K562 (cell line): Measurements from ENCODE around the gene ZNF519. TPM values are rescaled to one million over a fixed set of nuclear protein-coding genes. Genes with fewer than 3 reads are reported as not detected.
"Not testable (repeated sequence)": the region's sequence is repeated elsewhere in the genome, so short reads cannot be mapped to it uniquely, and the experiment has no call there.

Experiments
- ATAC-seq: fragments of 200-7000 bp; cut with Tn5 transposase; 3 replicates; pipeline ENCODE4 v1.9.1; 2020; ENCODE audit warnings: moderate library complexity
- BruUV-seq: library from RNA; stranded (reverse); fragments of 400-500 nt; replicated peaks from 2 replicates; lab custom pipeline; 2021; lab: Mats Ljungman, UMichigan
- CTCF ChIA-PET: fragments of 300-600 bp; formaldehyde crosslinking; extraction: SDS; loops from one replicate; lab custom pipeline; 2021; ENCODE audit warnings: low intra/inter-chr PET ratio; lab: Yijun Ruan, JAX
- POLR2A ChIA-PET: fragments of 300-600, 350-650 bp; sonication (Branson Sonifier 250); formaldehyde crosslinking; extraction: SDS; loops from one replicate; lab custom pipeline; 2021; ENCODE audit warnings: antibody characterized with exemption, inconsistent platforms; lab: Yijun Ruan, JAX
- DNase-seq, 4 experiments: peaks; one replicate each; pipeline versions ENCODE4 v3.0.0 to v3.0.0-alpha.2; 2011 to 2018; ENCODE audit warnings: low spot score in 3 of 4, mixed read lengths in 3 of 4; ENCODE audit errors: extremely low read depth in 1 of 4
- FAIRE-seq: peaks from 2 replicates; lab custom pipeline; 2011; peaks lifted over from hg19 to GRCh38; lab: Jason Lieb, UNC
- H2AFZ ChIP-seq: 2 replicates; pipeline ENCODE4 v1.6.0; 2011; ENCODE audit warnings: low read depth, low read length, control low read depth, inconsistent platforms
- H3K27ac ChIP-seq: fragments of 200-600 bp; 3 replicates; pipeline ENCODE4 v1.8.0; 2011; ENCODE audit warnings: low read depth, mild to moderate bottlenecking, control low read depth, inconsistent platforms, low read length, moderate library complexity, mixed read lengths; ENCODE audit errors: extremely low read depth
- H3K27me3 ChIP-seq, 2 experiments: fragments of 300-600 bp in 1 of 2; 2 replicates in 1 of 2; 3 replicates in 1 of 2; pipeline versions ENCODE4 v1.6.0 to v1.8.0; 2011; ENCODE audit warnings: inconsistent platforms in 2 of 2, low read length in 2 of 2, mild to moderate bottlenecking in 1 of 2, mixed read lengths in 1 of 2, moderate library complexity in 1 of 2; ENCODE audit not compliant: control insufficient read depth in 2 of 2, insufficient read depth in 2 of 2
- H3K36me3 ChIP-seq: fragments of 300-600 bp; 3 replicates; pipeline ENCODE4 v1.8.0; 2011; ENCODE audit warnings: mild to moderate bottlenecking, low read length, inconsistent platforms; ENCODE audit not compliant: control insufficient read depth, insufficient read depth
- H3K4me1 ChIP-seq, 2 experiments: fragments of 200-600 bp in 1 of 2; replicated peaks in 1 of 2; 2 replicates in 1 of 2; 3 replicates in 1 of 2; pipeline versions ENCODE4 v1.5.1 to v1.8.0; 2011; ENCODE audit warnings: inconsistent platforms in 2 of 2, low read length in 2 of 2, mild to moderate bottlenecking in 1 of 2, mixed read lengths in 1 of 2, moderate library complexity in 1 of 2; ENCODE audit not compliant: control insufficient read depth in 2 of 2, insufficient read depth in 2 of 2
- H3K4me2 ChIP-seq: 2 replicates; pipeline ENCODE4 v1.6.1; 2011; ENCODE audit warnings: low read length, control low read depth, inconsistent platforms, mixed read lengths; ENCODE audit not compliant: insufficient read depth
- H3K4me3 ChIP-seq: fragments of 200-600 bp; sonication (generic), shearing (Covaris generic); 2 replicates; pipeline ENCODE4 v1.5.1; 2016; ENCODE audit warnings: control low read depth, inconsistent platforms
- H3K79me2 ChIP-seq: fragments of 200-600 bp; 3 replicates; pipeline ENCODE4 v1.8.0; 2011; ENCODE audit warnings: low read length, inconsistent platforms; ENCODE audit not compliant: control insufficient read depth, insufficient read depth
- H3K9ac ChIP-seq, 2 experiments: 2 replicates each; pipeline versions ENCODE4 v1.6.0 to v1.6.1; 2011; ENCODE audit warnings: low read depth in 2 of 2, low read length in 2 of 2, control low read depth in 1 of 2, inconsistent platforms in 1 of 2, mild to moderate bottlenecking in 1 of 2, mixed read lengths in 1 of 2; ENCODE audit not compliant: insufficient read depth in 1 of 2
- H3K9me1 ChIP-seq: one replicate; pipeline ENCODE4 v1.6.0; 2011; ENCODE audit warnings: inconsistent platforms, mild to moderate bottlenecking, low read length, moderate library complexity; ENCODE audit not compliant: control insufficient read depth, insufficient read depth
- H3K9me3 ChIP-seq: replicated peaks from 2 replicates; pipeline ENCODE4 v1.5.1; 2011; ENCODE audit warnings: low read depth, low read length, inconsistent platforms; ENCODE audit not compliant: control insufficient read depth, insufficient read depth
- H4K20me1 ChIP-seq: replicated peaks from 2 replicates; pipeline ENCODE4 v1.6.1; 2011; ENCODE audit warnings: low read length, inconsistent platforms, mixed read lengths; ENCODE audit not compliant: control insufficient read depth, insufficient read depth
- WGBS: fragments of 100-300 bp; shearing (Covaris generic); methylation state at CpG from one replicate; pipeline ENCODE4 v1.1.6; 2016; ENCODE audit warnings: low coverage, mixed read lengths; ENCODE audit not compliant: insufficient coverage; ENCODE audit errors: missing lambda C conversion rate; 5-methylcytosine and 5-hydroxymethylcytosine counted together
- in situ Hi-C: fragments of 300-500 bp; cut with MboI; formaldehyde crosslinking; loops from 4 replicates; pipeline ENCODE4 v1.15.0; 2018; ENCODE audit warnings: inconsistent platforms, mixed read lengths
- intact Hi-C: fragments of 100-400 bp; cut with micrococcal nuclease; formaldehyde crosslinking; loops from 2 replicates; pipeline ENCODE4 v1.14.2; 2022
- polyA plus RNA-seq, 8 experiments: library from polyadenylated mRNA; depleted of rRNA in 4 of 8; stranded (reverse) in 5 of 8; unstranded in 3 of 8; fragments of >200 nt; fragmentation: Nextera tagmentation in 2 of 8; fragmentation: Illumina TruSeq in 1 of 8; extraction: Ambion mirVana in 2 of 8; extraction: Trizol in 1 of 8; gene quantifications; 2 replicates each; pipeline versions ENCODE4 v1.2.1 to v1.2.3, GENCODE V29; 2011 to 2014; ENCODE audit warnings: inconsistent platforms in 1 of 8, missing spikeins in 1 of 8
- total RNA-seq, 7 experiments: library from RNA; depleted of rRNA in 6 of 7; stranded (reverse); fragments of >200 nt in 6 of 7; fragmentation: Illumina TruSeq in 2 of 7; extraction: Trizol in 2 of 7; gene quantifications; 2 replicates each; pipeline versions ENCODE4 v1.2.1 to v1.2.3, GENCODE V29; 2011 to 2021; ENCODE audit warnings: low replicate concordance in 1 of 7

ZNF519 gene
- total and polyA plus RNA-seq, 9 of the 15 experiments (the other 6 are each of a cell fraction or from before 2014, with no cell fraction given): 5.1 to 15.1 (median 7.9) TPM

DNA sequence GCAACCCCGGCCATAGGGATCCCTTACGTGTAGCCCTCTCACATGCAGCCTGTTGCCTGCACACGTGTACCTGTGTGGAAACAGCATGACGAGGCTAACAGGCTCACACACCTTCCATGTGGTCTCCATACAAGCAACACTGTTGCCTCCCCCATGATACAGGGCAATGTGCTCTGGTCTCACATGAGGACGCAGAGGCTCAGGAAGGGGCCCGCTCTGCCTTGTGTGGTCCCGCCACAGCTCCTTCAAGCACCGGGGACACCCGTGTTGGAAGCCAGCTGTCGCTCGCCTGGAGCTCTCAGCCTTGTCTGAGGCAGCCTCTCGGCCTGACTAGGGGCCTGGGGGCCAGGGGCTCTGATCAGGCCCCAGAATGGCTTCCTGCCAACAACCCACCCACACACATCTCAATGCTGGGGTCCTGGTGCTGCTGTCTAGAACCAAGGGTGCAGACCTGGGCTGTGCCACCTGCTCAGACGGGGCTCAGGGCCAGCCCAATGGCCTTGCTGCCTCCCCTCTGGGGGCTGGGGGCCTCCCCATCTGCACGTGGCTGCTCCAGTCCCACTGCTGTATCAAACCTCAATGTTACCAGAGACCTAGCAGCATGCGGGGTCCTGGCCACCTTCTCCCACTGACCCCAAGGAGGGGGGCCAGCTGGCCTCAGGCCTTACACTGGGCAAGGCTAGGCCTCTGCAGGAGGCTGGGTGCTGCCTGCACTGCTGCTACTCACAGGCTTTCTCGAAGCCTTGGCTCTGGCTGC is 11.8 kb upstream of the ZNF519 start:
- H3K36me3 ChIP-seq, H3K4me3 ChIP-seq, in situ Hi-C loops, H2AFZ ChIP-seq, POLR2A ChIA-PET, CTCF ChIA-PET, H3K27ac ChIP-seq, H3K4me2 ChIP-seq, H3K79me2 ChIP-seq, DNase-seq, BruUV-seq, H3K4me1 ChIP-seq, H4K20me1 ChIP-seq, H3K9me1 ChIP-seq, H3K27me3 ChIP-seq, H3K9ac ChIP-seq, H3K9me3 ChIP-seq, intact Hi-C loops, FAIRE-seq: not testable (repeated sequence)
- peak; percentile 23; the same call in 2 of the 3 replicates for ATAC-seq
- WGBS: 1% methylated on average over 8 of the region's 16 CpGs

DNA sequence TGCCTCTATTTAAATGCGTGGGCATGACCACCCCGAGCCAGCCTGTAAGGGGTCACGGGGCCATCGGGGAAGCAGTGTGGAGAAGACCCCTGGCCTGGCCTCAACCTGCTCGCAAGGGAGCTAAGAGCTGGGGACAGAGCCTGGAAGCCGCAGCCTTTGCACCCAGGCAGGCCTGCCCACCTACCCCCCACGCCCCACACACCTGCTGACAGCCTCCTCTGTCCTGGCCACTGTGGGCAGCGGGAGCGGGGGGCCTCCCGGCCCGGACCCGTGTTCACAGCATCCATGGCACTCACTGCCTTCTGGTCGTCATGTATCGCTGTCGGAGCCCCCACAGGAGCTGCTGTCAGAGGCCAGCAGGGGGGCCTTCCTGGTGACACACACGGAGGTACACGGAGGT is 11.2 kb upstream of the ZNF519 start:
- 7% methylated on average over 5 of the region's 17 CpGs for WGBS
- FAIRE-seq, in situ Hi-C loops, H3K9me1 ChIP-seq, H4K20me1 ChIP-seq, H2AFZ ChIP-seq, H3K9ac ChIP-seq, H3K36me3 ChIP-seq, CTCF ChIA-PET, ATAC-seq, H3K4me1 ChIP-seq, H3K79me2 ChIP-seq, H3K27me3 ChIP-seq, DNase-seq, H3K9me3 ChIP-seq, H3K4me2 ChIP-seq, BruUV-seq, POLR2A ChIA-PET, H3K27ac ChIP-seq, intact Hi-C loops, H3K4me3 ChIP-seq: not testable (repeated sequence)

DNA sequence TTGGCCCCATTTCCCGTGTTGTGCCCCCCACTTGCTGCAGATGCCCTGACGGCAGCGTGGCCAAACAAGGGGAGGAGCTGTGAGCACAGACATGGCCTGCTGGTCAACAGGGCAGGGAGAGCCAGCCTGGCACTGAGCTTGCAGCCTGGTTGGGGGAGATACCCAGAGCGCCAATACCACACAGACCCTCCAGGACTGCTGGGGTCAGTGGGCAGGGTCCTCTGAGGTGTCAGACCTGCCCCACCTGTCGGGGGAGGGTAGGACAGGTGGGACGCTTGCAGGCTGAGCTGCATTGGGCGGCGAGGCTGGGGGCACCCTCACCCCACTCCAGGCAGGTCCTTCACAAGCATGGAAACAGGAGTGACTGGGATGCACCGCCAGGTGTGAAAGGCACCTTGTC is 9.9 kb upstream of the ZNF519 start:
- H4K20me1 ChIP-seq, H3K9me1 ChIP-seq, DNase-seq, ATAC-seq, H3K4me2 ChIP-seq, H3K79me2 ChIP-seq, CTCF ChIA-PET, POLR2A ChIA-PET, H3K27ac ChIP-seq, BruUV-seq, FAIRE-seq, H3K9me3 ChIP-seq, in situ Hi-C loops, H3K4me1 ChIP-seq, H3K36me3 ChIP-seq, H3K9ac ChIP-seq, H3K4me3 ChIP-seq, H2AFZ ChIP-seq, intact Hi-C loops, H3K27me3 ChIP-seq: not testable (repeated sequence)
- WGBS: 0% methylated on average over 5 of the region's 9 CpGs

GRCh38 chr18:14139583-14139982 is 7.3 kb upstream of the ZNF519 start:
- DNase-seq, CTCF ChIA-PET, H3K79me2 ChIP-seq, H3K4me1 ChIP-seq, H3K36me3 ChIP-seq, ATAC-seq, H3K4me3 ChIP-seq, POLR2A ChIA-PET, intact Hi-C loops, H3K9me3 ChIP-seq, H3K9me1 ChIP-seq, BruUV-seq, H3K27ac ChIP-seq, H3K4me2 ChIP-seq, H2AFZ ChIP-seq, FAIRE-seq, H4K20me1 ChIP-seq, in situ Hi-C loops, H3K27me3 ChIP-seq, H3K9ac ChIP-seq: not testable (repeated sequence)
- 0% methylated on average over 2 of the region's 2 CpGs for WGBS
